Gastrocnemius medialis (tissue), 4 donors: ENCODE measurements around the gene OR10H1. TPM values are rescaled to one million over a fixed set of nuclear protein-coding genes. Genes with fewer than 3 reads are reported as not detected.

Experiments
- ATAC-seq, 2 donors: fragments of 150-250 bp; one replicate each; pipeline ENCODE4 v1.9.1; 2016
- DNase-seq, 2 donors: peaks; one replicate each; pipeline ENCODE4 v3.0.0-alpha.2; 2019
- H3K27ac ChIP-seq, 4 donors: fragments of 200-600 bp; sonication (generic); 1 replicate in 1 of 4; 2 replicates in 3 of 4; pipeline ENCODE4 v1.5.1; 2016 to 2018; ENCODE audit warnings: mild to moderate bottlenecking in 2 of 4, moderate library complexity in 1 of 4
- H3K27me3 ChIP-seq, 3 donors: fragments of 200-600 bp; sonication (generic) in 2 of 3; 1 replicate in 1 of 3; 2 replicates in 2 of 3; pipeline versions ENCODE4 v1.5.1 to v1.6.0; 2016 to 2019; ENCODE audit warnings: mild to moderate bottlenecking in 1 of 3, moderate library complexity in 1 of 3
- H3K36me3 ChIP-seq, 2 donors: fragments of 200-600 bp; sonication (generic) in 1 of 2; one replicate each; pipeline ENCODE4 v1.5.1; 2017 to 2018
- H3K4me1 ChIP-seq, 2 donors: fragments of 200-600 bp; sonication (generic) in 1 of 2; one replicate each; pipeline ENCODE4 v1.5.1; 2016 to 2017; ENCODE audit warnings: mild to moderate bottlenecking in 2 of 2
- H3K4me3 ChIP-seq, 4 donors: fragments of 200-600 bp; sonication (generic) in 3 of 4; 1 replicate in 1 of 4; 2 replicates in 3 of 4; pipeline ENCODE4 v1.5.1; 2016 to 2019; ENCODE audit warnings: mild to moderate bottlenecking in 2 of 4
- H3K9me3 ChIP-seq, 3 donors: fragments of 200-600 bp; sonication (generic) in 2 of 3; 1 replicate in 1 of 3; 2 replicates in 2 of 3; pipeline ENCODE4 v1.5.1; 2016 to 2019
- CTCF ChIP-seq, 5 experiments: fragments of 450-650 bp in 3 of 5; fragments of 200-600 bp in 2 of 5; sonication (generic) in 2 of 5; IDR thresholded peaks in 4 of 5; conservative IDR thresholded peaks in 1 of 5; 1 replicate in 4 of 5; 2 replicates in 1 of 5; pipeline ENCODE4 v1.5.1; 2016 to 2019; ENCODE audit warnings: antibody characterized with exemption in 5 of 5, mild to moderate bottlenecking in 3 of 5, moderate library complexity in 3 of 5
- POLR2A ChIP-seq, 2 donors: fragments of 450-650 bp; IDR thresholded peaks; one replicate each; pipeline ENCODE4 v1.6.1; 2017; ENCODE audit warnings: antibody characterized with exemption in 2 of 2, mild to moderate bottlenecking in 2 of 2, moderate library complexity in 2 of 2
- in situ Hi-C, 4 donors: fragments of 200-750 bp; cut with MboI; loops; one replicate each; pipeline versions ENCODE4 v1.15.0 to v1.8.0; 2017; ENCODE audit warnings: low sequenced_read_pairs in 4 of 4
- intact Hi-C: fragments of 100-400 bp; cut with DNase I; formaldehyde crosslinking; loops from one replicate; pipeline ENCODE4 v1.15.1; 2023; ENCODE audit warnings: low total_unique reads
- total RNA-seq, 4 donors: library from RNA; depleted of rRNA; stranded (reverse); fragments of >200 nt; gene quantifications; one replicate each; pipeline versions ENCODE4 v1.1.0 to v1.2.3, GENCODE V29; 2016

OR10H1 gene
- not detected for total RNA-seq

- no peak for ATAC-seq
- TF ChIP-seq CTCF (IDR thresholded peaks at IDR 0.05 in 4 of 5, conservative IDR thresholded peaks at IDR 0.05 in 1 of 5) (no peak), POLR2A (IDR thresholded peaks at IDR 0.05) (no peak)
- Histone ChIP-seq H3K27me3 (peaks cover 0 to 4% (median 0%) of the 10 kb centered on the region in 3 donors), H3K4me3 (no peak within 1 kb of the TSS), H3K27ac (no peak within 1 kb of the TSS), H3K36me3 (no peaks in the 10 kb centered on the region), H3K4me1 (no peaks in the 10 kb centered on the region), H3K9me3 (no peaks in the 10 kb centered on the region)
- in situ Hi-C loops: no loop called here
- no peak for DNase-seq
- intact Hi-C loops: no loop called here
These were observed at the start of gene OR10H1 for GRCh38 chr19:15815306-15815705. TSS of gene OR10H1 (minus strand) at chr19:15815664. CDS start at chr19:15808037, 7,627 bp downstream.

GRCh38 chr19:15864824-15865223 lies 49.4 kb upstream of the OR10H1 start:
- in situ Hi-C loops: no loop called here
- no peak for ATAC-seq
- H3K36me3 ChIP-seq: no peaks in the 10 kb centered on the region
- TF ChIP-seq CTCF (IDR thresholded peaks at IDR 0.05 in 4 of 5, conservative IDR thresholded peaks at IDR 0.05 in 1 of 5) (no peak), POLR2A (IDR thresholded peaks at IDR 0.05) (no peak)
- H3K27me3 ChIP-seq: no peaks in the 10 kb centered on the region
- no peak overlapping the region for H3K4me3 ChIP-seq
- H3K9me3 ChIP-seq: no peaks in the 10 kb centered on the region
- no peak for DNase-seq
- no peaks in the 10 kb centered on the region for H3K4me1 ChIP-seq
- intact Hi-C loops: no loop called here
- no peak overlapping the region for H3K27ac ChIP-seq

GRCh38 chr19:15863272-15863671 lies 47.8 kb upstream of the OR10H1 start:
- Histone ChIP-seq H3K9me3 (no peaks in the 10 kb centered on the region), H3K4me3 (no peak overlapping the region), H3K36me3 (no peaks in the 10 kb centered on the region), H3K27ac (no peak overlapping the region), H3K4me1 (no peaks in the 10 kb centered on the region), H3K27me3 (no peaks in the 10 kb centered on the region)
- DNase-seq (no peak), ATAC-seq (no peak)
- TF ChIP-seq POLR2A (IDR thresholded peaks at IDR 0.05) (no peak), CTCF (IDR thresholded peaks at IDR 0.05 in 4 of 5, conservative IDR thresholded peaks at IDR 0.05 in 1 of 5) (no peak)
- in situ Hi-C loops: no loop called here
- intact Hi-C loops: no loop called here

- ATAC-seq (no peak), DNase-seq (no peak)
- in situ Hi-C loops (no loop called here), intact Hi-C loops (no loop called here)
- TF ChIP-seq CTCF (IDR thresholded peaks at IDR 0.05 in 4 of 5, conservative IDR thresholded peaks at IDR 0.05 in 1 of 5) (no peak), POLR2A (IDR thresholded peaks at IDR 0.05) (no peak)
- Histone ChIP-seq H3K27me3 (no peaks in the 10 kb centered on the region), H3K36me3 (no peaks in the 10 kb centered on the region), H3K4me1 (no peaks in the 10 kb centered on the region), H3K9me3 (no peaks in the 10 kb centered on the region), H3K27ac (no peak overlapping the region), H3K4me3 (no peak overlapping the region)
These were observed 47.0 kb upstream of the OR10H1 start for GRCh38 chr19:15862444-15862843.

- no peaks in the 10 kb centered on the region for H3K27me3 ChIP-seq
These were observed 45.1 kb upstream of the OR10H1 start for GRCh38 chr19:15860522-15860921.

More at GRCh38 chr19:15860522-15860921, 45.1 kb upstream of the OR10H1 start:
- intact Hi-C loops (no loop called here), in situ Hi-C loops (no loop called here)
- Histone ChIP-seq H3K27ac (no peak overlapping the region), H3K4me1 (no peaks in the 10 kb centered on the region), H3K9me3 (no peaks in the 10 kb centered on the region), H3K36me3 (no peaks in the 10 kb centered on the region), H3K4me3 (no peak overlapping the region)
- TF ChIP-seq POLR2A (IDR thresholded peaks at IDR 0.05) (no peak), CTCF (IDR thresholded peaks at IDR 0.05 in 4 of 5, conservative IDR thresholded peaks at IDR 0.05 in 1 of 5) (no peak)
- ATAC-seq: no peak
- no peak for DNase-seq
